OCI-LY7 (cell line): ENCODE results near the gene KBTBD7.

Experiments
- EZH2phosphoT487 ChIP-seq: fragments of 200-600 bp; sonication (generic); IDR thresholded peaks from 2 replicates; pipeline ENCODE4 v1.6.1; 2018; ENCODE audit warnings: low read depth, borderline replicate concordance, mild to moderate bottlenecking, mixed run types, antibody characterized with exemption, low read length, moderate library complexity, mixed read lengths
- TF ChIP-seq, protein P1 (sequence below): fragments of 200-600 bp; sonication (generic); conservative IDR thresholded peaks from 2 replicates; pipeline ENCODE4 v1.5.1; 2014; ENCODE audit warnings: mild to moderate bottlenecking, antibody characterized with exemption, low read length, moderate library complexity, mixed read lengths

DNA sequence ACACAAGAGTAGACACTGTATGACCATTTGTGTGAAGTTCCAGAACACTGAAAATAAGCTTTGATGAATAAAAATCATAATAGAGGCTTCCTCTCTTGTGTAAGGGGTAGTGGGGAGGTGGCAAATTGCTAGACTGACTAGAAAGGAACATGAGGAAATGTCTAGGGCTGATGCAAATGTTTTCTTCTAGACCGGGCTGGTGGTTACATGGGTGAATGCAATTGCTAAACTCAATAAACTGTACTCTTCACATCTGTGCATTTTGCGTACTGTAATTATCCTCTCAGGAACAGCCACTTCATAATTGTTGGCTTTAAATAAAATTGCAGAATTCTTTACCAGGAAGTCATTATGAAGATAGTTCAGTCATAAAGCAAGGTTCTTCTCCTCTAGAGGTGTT, 5.2 kb upstream of the KBTBD7 start:
- TF ChIP-seq, protein P1, sequence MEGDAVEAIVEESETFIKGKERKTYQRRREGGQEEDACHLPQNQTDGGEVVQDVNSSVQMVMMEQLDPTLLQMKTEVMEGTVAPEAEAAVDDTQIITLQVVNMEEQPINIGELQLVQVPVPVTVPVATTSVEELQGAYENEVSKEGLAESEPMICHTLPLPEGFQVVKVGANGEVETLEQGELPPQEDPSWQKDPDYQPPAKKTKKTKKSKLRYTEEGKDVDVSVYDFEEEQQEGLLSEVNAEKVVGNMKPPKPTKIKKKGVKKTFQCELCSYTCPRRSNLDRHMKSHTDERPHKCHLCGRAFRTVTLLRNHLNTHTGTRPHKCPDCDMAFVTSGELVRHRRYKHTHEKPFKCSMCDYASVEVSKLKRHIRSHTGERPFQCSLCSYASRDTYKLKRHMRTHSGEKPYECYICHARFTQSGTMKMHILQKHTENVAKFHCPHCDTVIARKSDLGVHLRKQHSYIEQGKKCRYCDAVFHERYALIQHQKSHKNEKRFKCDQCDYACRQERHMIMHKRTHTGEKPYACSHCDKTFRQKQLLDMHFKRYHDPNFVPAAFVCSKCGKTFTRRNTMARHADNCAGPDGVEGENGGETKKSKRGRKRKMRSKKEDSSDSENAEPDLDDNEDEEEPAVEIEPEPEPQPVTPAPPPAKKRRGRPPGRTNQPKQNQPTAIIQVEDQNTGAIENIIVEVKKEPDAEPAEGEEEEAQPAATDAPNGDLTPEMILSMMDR = no peak
- no peak for TF ChIP-seq EZH2phosphoT487
